HEK293T (cell line): Measurements from ENCODE around the gene SMARCAL1.

Experiments
- ELF4 ChIP-seq: fragments of 450-650 bp; IDR thresholded peaks from 2 replicates; pipeline ENCODE4 v1.6.1; 2017; ENCODE audit warnings: antibody characterized with exemption
- LEF1 ChIP-seq: fragments of 450-650 bp; IDR thresholded peaks from 2 replicates; pipeline ENCODE4 v1.6.1; 2017; ENCODE audit warnings: mild to moderate bottlenecking, borderline replicate concordance
- SP1 ChIP-seq: fragments of 450-650 bp; IDR thresholded peaks from 2 replicates; pipeline ENCODE4 v1.6.1; 2017
- TARDBP ChIP-seq: fragments of 450-650 bp; IDR thresholded peaks from 2 replicates; pipeline ENCODE4 v1.6.1; 2016
- ZNF384 ChIP-seq: fragments of 450-650 bp; IDR thresholded peaks from 2 replicates; pipeline ENCODE4 v1.6.1; 2016

DNA sequence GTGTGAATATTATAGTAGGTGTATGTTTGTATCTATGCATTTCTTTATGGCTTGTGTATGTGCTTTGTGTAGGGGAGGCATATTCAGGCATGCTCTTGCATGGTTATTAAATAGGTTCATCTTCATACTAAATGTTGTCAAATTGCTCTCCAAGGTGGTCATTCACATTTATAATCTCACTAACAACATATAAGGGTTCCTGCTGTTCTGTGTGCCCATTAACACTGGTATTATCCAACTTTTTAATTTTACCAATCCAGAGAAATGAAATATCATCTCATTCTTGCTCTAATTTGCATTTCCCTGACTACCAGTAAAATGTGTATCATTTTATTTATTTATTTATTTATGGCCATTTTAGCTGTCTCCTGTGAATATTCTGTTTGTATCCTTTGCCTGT lies 57.4 kb downstream of the SMARCAL1 start:
- no peak for TF ChIP-seq ZNF384
- no peak for TF ChIP-seq TARDBP
- TF ChIP-seq LEF1: no peak
- TF ChIP-seq SP1: no peak
- no peak for TF ChIP-seq ELF4
